H1 (cell line): ENCODE measurements around the gene CABCOCO1. TPM values are rescaled to one million over a fixed set of nuclear protein-coding genes. Genes with fewer than 3 reads are reported as not detected.

Source experiments
- CTCF ChIA-PET: fragments of 300-600 bp; sonication (Branson Sonifier 250); formaldehyde crosslinking; loops from one replicate; lab custom pipeline; 2021; ENCODE audit not compliant: partially characterized antibody; lab: Charles Lee
- POLR2A ChIA-PET: fragments of 300-600 bp; sonication (Branson Sonifier 250); formaldehyde crosslinking; loops from one replicate; lab custom pipeline; 2021; ENCODE audit warnings: inconsistent platforms; ENCODE audit not compliant: partially characterized antibody; lab: Charles Lee
- DNase-seq, 2 experiments: peaks; one replicate each; pipeline versions ENCODE4 v3.0.0 to v3.0.0-alpha.2; 2010 to 2022; ENCODE audit warnings: low spot score in 2 of 2, low read depth in 1 of 2, mixed read lengths in 1 of 2
- FAIRE-seq: peaks from 2 replicates; lab custom pipeline; 2011; peaks lifted over from hg19 to GRCh38; lab: Jason Lieb, UNC
- H2AFZ ChIP-seq: 2 replicates; pipeline ENCODE4 v1.8.1; 2012; ENCODE audit warnings: low read length, inconsistent platforms
- H2AK5ac ChIP-seq: 2 replicates; pipeline ENCODE4 v1.6.1; 2013; ENCODE audit warnings: low read depth, low read length
- H2BK120ac ChIP-seq: replicated peaks from 2 replicates; pipeline ENCODE3; 2013; ENCODE audit warnings: low read depth, low read length, inconsistent platforms
- H2BK12ac ChIP-seq: 2 replicates; pipeline ENCODE4 v1.6.1; 2013; ENCODE audit warnings: low read depth, low read length
- H2BK15ac ChIP-seq: 2 replicates; pipeline ENCODE4 v1.6.1; 2013; ENCODE audit warnings: low read length
- H2BK20ac ChIP-seq: 2 replicates; pipeline ENCODE4 v1.6.1; 2013; ENCODE audit warnings: low read length
- H2BK5ac ChIP-seq: 2 replicates; pipeline ENCODE4 v1.6.1; 2013; ENCODE audit warnings: low read depth, low read length
- H3K14ac ChIP-seq: 2 replicates; pipeline ENCODE4 v1.6.1; 2013; ENCODE audit warnings: inconsistent platforms; ENCODE audit not compliant: insufficient read length
- H3K18ac ChIP-seq: 2 replicates; pipeline ENCODE4 v1.6.1; 2013; ENCODE audit warnings: low read length; ENCODE audit errors: extremely low read depth
- H3K23ac ChIP-seq: 2 replicates; pipeline ENCODE4 v1.6.1; 2013; ENCODE audit warnings: inconsistent platforms; ENCODE audit not compliant: insufficient read length
- H3K23me2 ChIP-seq: 2 replicates; pipeline ENCODE4 v1.6.1; 2013; ENCODE audit warnings: low read depth, low read length
- H3K27ac ChIP-seq: 2 replicates; pipeline ENCODE4 v1.6.1; 2011; ENCODE audit warnings: low read depth, low read length, inconsistent platforms
- H3K27me3 ChIP-seq, 4 experiments: replicated peaks in 1 of 4; 1 replicate in 1 of 4; 2 replicates in 3 of 4; pipeline versions ENCODE4 v1.6.1 to v1.8.1; 2011 to 2013; ENCODE audit warnings: low read length in 3 of 4, mild to moderate bottlenecking in 3 of 4, inconsistent platforms in 2 of 4, mixed read lengths in 2 of 4, moderate library complexity in 1 of 4; ENCODE audit not compliant: control insufficient read depth in 3 of 4, insufficient read depth in 3 of 4; ENCODE audit errors: extremely low read depth in 1 of 4
- H3K36me3 ChIP-seq, 4 experiments: 2 replicates each; pipeline versions ENCODE4 v1.6.1 to v1.8.1; 2011 to 2013; ENCODE audit warnings: mild to moderate bottlenecking in 4 of 4, low read length in 3 of 4, moderate library complexity in 2 of 4, control low read depth in 1 of 4, inconsistent platforms in 1 of 4; ENCODE audit not compliant: insufficient read depth in 4 of 4, control insufficient read depth in 2 of 4
- H3K4ac ChIP-seq: replicated peaks from 2 replicates; pipeline ENCODE3; 2013; ENCODE audit warnings: low read length, low read depth, mixed read lengths, inconsistent platforms; ENCODE audit not compliant: insufficient read length
- H3K4me1 ChIP-seq, 4 experiments: replicated peaks in 1 of 4; 1 replicate in 1 of 4; 2 replicates in 3 of 4; pipeline versions ENCODE4 v1.6.1 to v1.8.1; 2011 to 2013; ENCODE audit warnings: low read length in 3 of 4, inconsistent platforms in 2 of 4, mixed read lengths in 1 of 4; ENCODE audit not compliant: insufficient read depth in 4 of 4, control insufficient read depth in 3 of 4
- H3K4me2 ChIP-seq, 2 experiments: 2 replicates each; pipeline versions ENCODE4 v1.6.1 to v1.8.1; 2011 to 2013; ENCODE audit warnings: low read depth in 2 of 2, low read length in 2 of 2, control low read depth in 1 of 2, inconsistent platforms in 1 of 2, mild to moderate bottlenecking in 1 of 2; ENCODE audit not compliant: insufficient read depth in 1 of 2
- H3K4me3 ChIP-seq, 4 experiments: fragments of 200-600, 300-600 bp in 1 of 4; sonication (generic), shearing (Covaris generic), sonication (Bioruptor Twin) in 1 of 4; 2 replicates each; pipeline versions ENCODE4 v1.5.1 to v1.8.1; 2011 to 2016; ENCODE audit warnings: low read length in 4 of 4, low read depth in 3 of 4, control low read depth in 2 of 4, inconsistent platforms in 2 of 4, mild to moderate bottlenecking in 2 of 4, mixed read lengths in 1 of 4, moderate library complexity in 1 of 4; ENCODE audit not compliant: insufficient read depth in 2 of 4; ENCODE audit errors: extremely low read depth in 1 of 4
- H3K56ac ChIP-seq: replicated peaks from 2 replicates; pipeline ENCODE3; 2013; ENCODE audit warnings: low read depth, mild to moderate bottlenecking, mixed read lengths, low read length, inconsistent platforms; ENCODE audit not compliant: insufficient read length
- H3K79me1 ChIP-seq: 2 replicates; pipeline ENCODE4 v1.6.1; 2013; ENCODE audit warnings: low read depth, low read length, control low read depth
- H3K79me2 ChIP-seq, 2 experiments: 2 replicates each; pipeline versions ENCODE4 v1.6.1 to v1.8.1; 2012 to 2013; ENCODE audit warnings: low read length in 2 of 2, mild to moderate bottlenecking in 2 of 2, inconsistent platforms in 1 of 2; ENCODE audit not compliant: insufficient read depth in 2 of 2, control insufficient read depth in 1 of 2
- H3K9ac ChIP-seq, 4 experiments: replicated peaks in 1 of 4; 1 replicate in 1 of 4; 2 replicates in 3 of 4; pipeline versions ENCODE4 v1.6.1 to v1.8.1; 2011 to 2013; ENCODE audit warnings: low read depth in 3 of 4, low read length in 3 of 4, control low read depth in 2 of 4, mild to moderate bottlenecking in 2 of 4, moderate library complexity in 2 of 4, inconsistent platforms in 1 of 4; ENCODE audit errors: extremely low read depth in 1 of 4
- H3K9me3 ChIP-seq, 2 experiments: 2 replicates each; pipeline versions ENCODE4 v1.6.1 to v1.8.1; 2012 to 2013; ENCODE audit warnings: mild to moderate bottlenecking in 2 of 2, moderate library complexity in 2 of 2, control low read depth in 1 of 2, inconsistent platforms in 1 of 2, low read depth in 1 of 2, low read length in 1 of 2, mixed read lengths in 1 of 2; ENCODE audit not compliant: insufficient read depth in 2 of 2
- H4K20me1 ChIP-seq, 2 experiments: replicated peaks in 1 of 2; 2 replicates each; pipeline versions ENCODE3 to v1.8.1; 2011 to 2013; ENCODE audit warnings: inconsistent platforms in 2 of 2, low read length in 2 of 2, mild to moderate bottlenecking in 1 of 2; ENCODE audit not compliant: insufficient read depth in 2 of 2, control insufficient read depth in 1 of 2
- H4K5ac ChIP-seq: 2 replicates; pipeline ENCODE4 v1.6.1; 2013; ENCODE audit warnings: low read length, low read depth, mixed read lengths, inconsistent platforms; ENCODE audit not compliant: insufficient read length
- H4K8ac ChIP-seq: 2 replicates; pipeline ENCODE4 v1.8.0; 2013; ENCODE audit warnings: mild to moderate bottlenecking, moderate library complexity, low read length, inconsistent platforms; ENCODE audit not compliant: insufficient read depth; ENCODE audit errors: extremely low read depth
- H4K91ac ChIP-seq: replicated peaks from 2 replicates; pipeline ENCODE3; 2013; ENCODE audit warnings: low read length, mixed read lengths, inconsistent platforms; ENCODE audit not compliant: insufficient read length
- ASH2L ChIP-seq: fragments of 200-600, 300-600 bp; sonication (generic); IDR thresholded peaks from one replicate; pipeline ENCODE4 v1.7.1; 2017; ENCODE audit warnings: low read length
- CEBPB ChIP-seq: IDR thresholded peaks from 2 replicates; pipeline ENCODE4 v1.6.1; 2012; ENCODE audit warnings: low read depth, low read length
- CHD2 ChIP-seq: IDR thresholded peaks from 2 replicates; pipeline ENCODE4 v1.6.1; 2012; ENCODE audit warnings: low read length, improper control_type of control experiment
- JUN ChIP-seq: IDR thresholded peaks from 2 replicates; pipeline ENCODE4 v1.6.1; 2011; ENCODE audit warnings: low read depth, mild to moderate bottlenecking, improper control_type of control experiment, low read length
- MAFK ChIP-seq: IDR thresholded peaks from 2 replicates; pipeline ENCODE4 v1.6.1; 2012; ENCODE audit warnings: low read depth, mild to moderate bottlenecking, improper control_type of control experiment, low read length
- MAX ChIP-seq: IDR thresholded peaks from 2 replicates; pipeline ENCODE4 v1.6.1; 2012; ENCODE audit warnings: inconsistent platforms
- RAD21 ChIP-seq, 2 experiments: IDR thresholded peaks in 1 of 2; conservative IDR thresholded peaks in 1 of 2; 2 replicates each; pipeline ENCODE4 v1.6.1; 2011; ENCODE audit warnings: low read depth in 2 of 2, low read length in 2 of 2, improper control_type of control experiment in 1 of 2, inconsistent platforms in 1 of 2, mild to moderate bottlenecking in 1 of 2, moderate library complexity in 1 of 2
- SIRT6 ChIP-seq: IDR thresholded peaks from one replicate; pipeline ENCODE4 v1.7.1; 2012; ENCODE audit warnings: low read length, inconsistent platforms
- SP2 ChIP-seq: IDR thresholded peaks from 2 replicates; pipeline ENCODE4 v1.6.1; 2012; ENCODE audit warnings: mild to moderate bottlenecking, low read length, inconsistent platforms
- WGBS, 2 experiments: shearing (Covaris generic) in 1 of 2; methylation state at CpG; one replicate each; pipeline versions ENCODE4 v1.1.6 to v1.1.7; 2013 to 2015; ENCODE audit warnings: low lambda C conversion rate in 2 of 2, mixed read lengths in 2 of 2, inconsistent platforms in 1 of 2, low coverage in 1 of 2, missing lambda C conversion rate in 1 of 2; ENCODE audit not compliant: insufficient replicate concordance in 2 of 2, insufficient coverage in 1 of 2, insufficient read length in 1 of 2; ENCODE audit errors: extremely low coverage in 1 of 2, missing lambda C conversion rate in 1 of 2; 5-methylcytosine and 5-hydroxymethylcytosine counted together
- polyA plus RNA-seq, 7 experiments: library from polyadenylated mRNA; depleted of rRNA in 3 of 7; stranded (reverse) in 5 of 7; unstranded in 2 of 7; fragments of >200 nt in 5 of 7; fragments of 200-250 nt in 2 of 7; gene quantifications; 1 replicate in 5 of 7; 2 replicates in 1 of 7; 4 replicates in 1 of 7; pipeline versions ENCODE4 v1.2.1 to v1.2.3, GENCODE V29; 2011 to 2013; ENCODE audit warnings: missing spikeins in 2 of 7, mixed read lengths in 2 of 7
- total RNA-seq: library from RNA; stranded (reverse); fragmentation: NEBNext Ultra II Directional; extraction: Animal tissue kit (Norgen Biotek cat#: 25700); gene quantifications from 2 replicates; pipeline ENCODE4 v1.2.1, GENCODE V29; 2021
- TF ChIP-seq, protein P1 (sequence below): IDR thresholded peaks from 2 replicates; pipeline ENCODE4 v1.6.1; 2011; ENCODE audit warnings: low read length, improper control_type of control experiment
- TF ChIP-seq, protein P2 (sequence below), 3 experiments: IDR thresholded peaks; 1 replicate in 2 of 3; 2 replicates in 1 of 3; pipeline versions ENCODE4 v1.5.1 to v1.6.1; 2011; ENCODE audit warnings: low read length in 3 of 3, mild to moderate bottlenecking in 3 of 3, inconsistent platforms in 2 of 3, low read depth in 1 of 3, moderate library complexity in 1 of 3; ENCODE audit not compliant: insufficient read depth in 1 of 3; ENCODE audit errors: control extremely low read depth in 1 of 3

The CABCOCO1 gene
- total and polyA plus RNA-seq, 2 of the 8 experiments (the other 6 are each of a cell fraction or from before 2014, with no cell fraction given), result not detected

- Histone ChIP-seq H3K23me2 (no peaks in the 10 kb centered on the region), H3K56ac (no peak overlapping the region), H3K27ac (no peak overlapping the region), H3K4me1 (no peaks in the 10 kb centered on the region), H2BK15ac (no peak overlapping the region), H4K20me1 (no peaks in the 10 kb centered on the region), H3K36me3 (no peaks in the 10 kb centered on the region), H3K18ac (no peak overlapping the region), H2BK12ac (no peak overlapping the region), H3K14ac (no peak overlapping the region), H2BK20ac (no peak overlapping the region), H3K79me1 (no peaks in the 10 kb centered on the region), H3K79me2 (no peaks in the 10 kb centered on the region), H2BK120ac (no peak overlapping the region), H4K8ac (no peak overlapping the region), H4K5ac (no peak overlapping the region), H2AFZ (no peak overlapping the region), H2AK5ac (no peak overlapping the region), H3K27me3 (no peaks in the 10 kb centered on the region), H3K4me3 (no peak overlapping the region), H3K4me2 (no peak overlapping the region), H3K9ac (no peak overlapping the region), H3K4ac (no peak overlapping the region), H3K9me3 (no peaks in the 10 kb centered on the region), H3K23ac (no peak overlapping the region), H2BK5ac (no peak overlapping the region), H4K91ac (no peak overlapping the region)
- DNase-seq, result no peak
- ChIA-PET CTCF (interaction anchor here (0.6 to 2.0 kb wide), 6 partner anchors 12 to 66 kb away, joined by 3 to 6 read pairs (median 4); no protein-coding TSS in a partner anchor), POLR2A (no interaction called here)
- no peak for FAIRE-seq
- WGBS, 2 experiments, result 84% methylated on average over 2 of the region's 2 CpGs; no CpG with 5 or more reads in 1 of the 2 experiments
- TF ChIP-seq ASH2L (no peak), MAFK (no peak), CEBPB (no peak), SP2 (no peak), JUN (no peak), SIRT6 (no peak), RAD21 (IDR thresholded peaks at IDR 0.05 in 1 of 2, conservative IDR thresholded peaks at IDR 0.05 in 1 of 2; ENCODE audit: low read depth in 2 of 2, low read length in 2 of 2) (no peak), MAX (no peak), CHD2 (no peak)
- TF ChIP-seq, protein P1, sequence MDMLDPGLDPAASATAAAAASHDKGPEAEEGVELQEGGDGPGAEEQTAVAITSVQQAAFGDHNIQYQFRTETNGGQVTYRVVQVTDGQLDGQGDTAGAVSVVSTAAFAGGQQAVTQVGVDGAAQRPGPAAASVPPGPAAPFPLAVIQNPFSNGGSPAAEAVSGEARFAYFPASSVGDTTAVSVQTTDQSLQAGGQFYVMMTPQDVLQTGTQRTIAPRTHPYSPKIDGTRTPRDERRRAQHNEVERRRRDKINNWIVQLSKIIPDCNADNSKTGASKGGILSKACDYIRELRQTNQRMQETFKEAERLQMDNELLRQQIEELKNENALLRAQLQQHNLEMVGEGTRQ, result no peak
- TF ChIP-seq, protein P2, sequence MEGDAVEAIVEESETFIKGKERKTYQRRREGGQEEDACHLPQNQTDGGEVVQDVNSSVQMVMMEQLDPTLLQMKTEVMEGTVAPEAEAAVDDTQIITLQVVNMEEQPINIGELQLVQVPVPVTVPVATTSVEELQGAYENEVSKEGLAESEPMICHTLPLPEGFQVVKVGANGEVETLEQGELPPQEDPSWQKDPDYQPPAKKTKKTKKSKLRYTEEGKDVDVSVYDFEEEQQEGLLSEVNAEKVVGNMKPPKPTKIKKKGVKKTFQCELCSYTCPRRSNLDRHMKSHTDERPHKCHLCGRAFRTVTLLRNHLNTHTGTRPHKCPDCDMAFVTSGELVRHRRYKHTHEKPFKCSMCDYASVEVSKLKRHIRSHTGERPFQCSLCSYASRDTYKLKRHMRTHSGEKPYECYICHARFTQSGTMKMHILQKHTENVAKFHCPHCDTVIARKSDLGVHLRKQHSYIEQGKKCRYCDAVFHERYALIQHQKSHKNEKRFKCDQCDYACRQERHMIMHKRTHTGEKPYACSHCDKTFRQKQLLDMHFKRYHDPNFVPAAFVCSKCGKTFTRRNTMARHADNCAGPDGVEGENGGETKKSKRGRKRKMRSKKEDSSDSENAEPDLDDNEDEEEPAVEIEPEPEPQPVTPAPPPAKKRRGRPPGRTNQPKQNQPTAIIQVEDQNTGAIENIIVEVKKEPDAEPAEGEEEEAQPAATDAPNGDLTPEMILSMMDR (IDR thresholded peaks at IDR 0.05; ENCODE audit: control extremely low read depth in 1 of 3, insufficient read depth in 1 of 3, low read depth in 1 of 3, low read length in 3 of 3), result no peak
Measured at GRCh38 chr10:61810263-61810662, 147.5 kb downstream of the CABCOCO1 start.
